ENCODE results near the gene LRCH2. TPM values are rescaled to one million over a fixed set of nuclear protein-coding genes. Genes with fewer than 3 reads are reported as not detected.

The LRCH2 gene
- total RNA-seq, 1 donor from 2014 or later, result 12.5 TPM

DNA sequence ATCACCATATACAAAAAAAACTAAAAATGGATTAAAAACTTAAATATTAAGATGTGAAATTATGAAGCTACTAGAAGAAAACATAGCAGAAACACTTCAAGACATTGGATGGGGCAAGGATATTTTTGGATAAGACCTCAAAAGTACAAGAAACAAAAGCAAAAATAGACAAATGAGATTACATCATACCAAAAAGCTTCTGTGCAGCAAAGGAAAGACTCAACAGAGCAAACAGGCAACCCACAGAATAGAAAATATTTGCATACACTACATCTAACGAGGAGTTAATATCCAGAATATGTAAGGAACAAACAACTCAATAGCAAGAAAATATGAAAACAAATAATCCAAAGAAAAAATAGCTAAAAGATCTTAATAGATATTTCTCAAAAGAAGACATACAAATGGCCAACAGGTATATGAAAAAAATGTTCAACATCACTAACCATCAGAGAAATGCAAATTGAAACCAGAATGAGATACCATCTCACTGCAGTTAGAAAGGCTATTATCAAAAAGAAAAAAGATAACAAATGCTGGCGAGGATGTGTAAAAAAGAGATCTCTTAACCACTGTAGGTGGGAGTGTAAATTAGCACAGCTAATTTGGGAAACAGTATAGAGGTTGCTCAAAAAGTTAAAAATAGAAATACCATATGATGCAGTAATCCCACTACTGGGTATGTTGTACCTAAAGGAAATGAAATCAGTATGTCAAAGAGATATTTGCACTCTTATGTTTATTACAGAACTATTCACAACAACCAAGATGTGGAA, 17.8 kb upstream of the LRCH2 start:
- H3K4me1 Mint-ChIP-seq (ENCODE audit: unreplicated experiment), result peaks cover 14% of the 10 kb centered on the region
- H3K4me3 Mint-ChIP-seq, result no peak overlapping the region
- H3K9me3 Mint-ChIP-seq, result no peaks in the 10 kb centered on the region
- H3K27me3 Mint-ChIP-seq, result no peaks in the 10 kb centered on the region
- DNase-seq (ENCODE audit: extremely low spot score, unreplicated experiment), result no peak
- no peaks in the 10 kb centered on the region for H3K36me3 Mint-ChIP-seq
- no peak overlapping the region for H3K27ac Mint-ChIP-seq
- TF ChIP-seq, protein P1, sequence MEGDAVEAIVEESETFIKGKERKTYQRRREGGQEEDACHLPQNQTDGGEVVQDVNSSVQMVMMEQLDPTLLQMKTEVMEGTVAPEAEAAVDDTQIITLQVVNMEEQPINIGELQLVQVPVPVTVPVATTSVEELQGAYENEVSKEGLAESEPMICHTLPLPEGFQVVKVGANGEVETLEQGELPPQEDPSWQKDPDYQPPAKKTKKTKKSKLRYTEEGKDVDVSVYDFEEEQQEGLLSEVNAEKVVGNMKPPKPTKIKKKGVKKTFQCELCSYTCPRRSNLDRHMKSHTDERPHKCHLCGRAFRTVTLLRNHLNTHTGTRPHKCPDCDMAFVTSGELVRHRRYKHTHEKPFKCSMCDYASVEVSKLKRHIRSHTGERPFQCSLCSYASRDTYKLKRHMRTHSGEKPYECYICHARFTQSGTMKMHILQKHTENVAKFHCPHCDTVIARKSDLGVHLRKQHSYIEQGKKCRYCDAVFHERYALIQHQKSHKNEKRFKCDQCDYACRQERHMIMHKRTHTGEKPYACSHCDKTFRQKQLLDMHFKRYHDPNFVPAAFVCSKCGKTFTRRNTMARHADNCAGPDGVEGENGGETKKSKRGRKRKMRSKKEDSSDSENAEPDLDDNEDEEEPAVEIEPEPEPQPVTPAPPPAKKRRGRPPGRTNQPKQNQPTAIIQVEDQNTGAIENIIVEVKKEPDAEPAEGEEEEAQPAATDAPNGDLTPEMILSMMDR (conservative IDR thresholded peaks at IDR 0.05), result no peak

DNA sequence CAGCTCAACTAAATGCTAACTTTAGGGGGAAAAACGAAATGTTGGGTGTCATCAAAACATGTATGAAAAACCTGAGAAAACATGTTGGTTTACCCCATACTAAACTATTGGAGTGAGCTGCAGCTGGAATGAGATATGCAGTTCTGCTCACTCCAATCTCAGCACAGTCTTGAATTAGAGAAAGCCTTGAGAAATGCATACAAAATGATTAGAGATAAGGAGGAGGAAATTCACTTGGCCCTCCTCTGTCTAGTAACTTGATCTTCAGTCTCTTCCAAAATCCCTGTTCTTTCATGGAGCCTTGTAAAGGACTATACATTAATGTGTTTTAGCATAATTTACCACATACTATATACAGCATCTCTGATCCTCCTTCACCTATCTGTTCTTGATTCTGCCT, 3.2 kb upstream of the LRCH2 start:
- H3K4me1 Mint-ChIP-seq (ENCODE audit: unreplicated experiment), result peaks cover 13% of the 10 kb centered on the region
- no peaks in the 10 kb centered on the region for H3K36me3 Mint-ChIP-seq
- no peaks in the 10 kb centered on the region for H3K9me3 Mint-ChIP-seq
- H3K4me3 Mint-ChIP-seq, result no peak overlapping the region
- no peak overlapping the region for H3K27ac Mint-ChIP-seq
- H3K27me3 Mint-ChIP-seq, result peaks cover 18% of the 10 kb centered on the region
- TF ChIP-seq, protein P1 (conservative IDR thresholded peaks at IDR 0.05), result no peak
- DNase-seq (ENCODE audit: extremely low spot score, unreplicated experiment), result no peak

DNA sequence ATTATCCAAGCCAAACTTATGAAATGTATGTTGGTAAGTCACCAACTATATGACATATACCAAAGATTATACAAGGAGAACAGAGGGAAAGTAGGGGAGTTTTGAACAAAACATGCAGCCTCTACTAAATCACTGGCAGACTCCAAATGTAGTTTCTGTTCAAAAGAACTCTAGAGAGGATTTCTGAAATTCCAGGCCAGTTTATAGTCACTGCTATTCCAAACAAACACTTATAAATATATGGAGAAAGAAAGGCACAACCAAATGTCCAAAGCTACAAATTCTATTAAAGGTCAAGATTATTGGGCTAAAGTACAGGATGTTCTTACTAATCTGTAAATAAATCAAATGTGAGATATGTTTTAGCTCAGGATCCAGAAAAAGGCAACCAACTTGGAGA, 2.7 kb upstream of the LRCH2 start:
- H3K27me3 Mint-ChIP-seq, result peaks cover 22% of the 10 kb centered on the region
- DNase-seq (ENCODE audit: extremely low spot score, unreplicated experiment), result no peak
- no peaks in the 10 kb centered on the region for H3K36me3 Mint-ChIP-seq
- H3K4me1 Mint-ChIP-seq (ENCODE audit: unreplicated experiment), result peaks cover 18% of the 10 kb centered on the region
- no peak overlapping the region for H3K4me3 Mint-ChIP-seq
- no peak overlapping the region for H3K27ac Mint-ChIP-seq
- no peaks in the 10 kb centered on the region for H3K9me3 Mint-ChIP-seq
- TF ChIP-seq, protein P1 (conservative IDR thresholded peaks at IDR 0.05), result no peak

DNA sequence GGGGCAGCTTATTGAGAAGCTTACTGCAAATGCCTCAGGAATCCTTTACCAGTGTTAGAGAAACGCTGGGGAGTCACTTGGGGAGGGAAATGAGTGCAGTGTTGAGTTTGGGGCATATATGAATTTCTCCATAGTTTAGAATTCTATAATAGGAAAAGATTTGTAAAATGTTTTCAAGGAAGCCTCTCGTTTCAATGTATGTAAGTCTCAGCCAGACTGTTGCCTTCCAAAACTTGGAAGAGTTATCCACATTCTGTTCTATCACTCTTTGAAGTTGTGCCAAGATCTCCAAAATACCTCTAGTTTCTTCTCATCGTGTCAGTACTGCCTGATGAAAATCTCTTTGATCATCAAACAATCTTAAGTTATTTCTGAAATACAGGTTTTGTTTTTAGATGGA, 565 bp upstream of the LRCH2 start:
- Mint-ChIP-seq H3K4me1 (ENCODE audit: unreplicated experiment) (peaks cover 33% of the 10 kb centered on the region), H3K4me3 (peak overlapping the region; percentile 89), H3K36me3 (no peaks in the 10 kb centered on the region), H3K27ac (no peak overlapping the region), H3K27me3 (peaks cover 22% of the 10 kb centered on the region), H3K9me3 (no peaks in the 10 kb centered on the region)
- TF ChIP-seq, protein P1 (conservative IDR thresholded peaks at IDR 0.05), result no peak
- DNase-seq (ENCODE audit: extremely low spot score, unreplicated experiment), result no peak

DNA sequence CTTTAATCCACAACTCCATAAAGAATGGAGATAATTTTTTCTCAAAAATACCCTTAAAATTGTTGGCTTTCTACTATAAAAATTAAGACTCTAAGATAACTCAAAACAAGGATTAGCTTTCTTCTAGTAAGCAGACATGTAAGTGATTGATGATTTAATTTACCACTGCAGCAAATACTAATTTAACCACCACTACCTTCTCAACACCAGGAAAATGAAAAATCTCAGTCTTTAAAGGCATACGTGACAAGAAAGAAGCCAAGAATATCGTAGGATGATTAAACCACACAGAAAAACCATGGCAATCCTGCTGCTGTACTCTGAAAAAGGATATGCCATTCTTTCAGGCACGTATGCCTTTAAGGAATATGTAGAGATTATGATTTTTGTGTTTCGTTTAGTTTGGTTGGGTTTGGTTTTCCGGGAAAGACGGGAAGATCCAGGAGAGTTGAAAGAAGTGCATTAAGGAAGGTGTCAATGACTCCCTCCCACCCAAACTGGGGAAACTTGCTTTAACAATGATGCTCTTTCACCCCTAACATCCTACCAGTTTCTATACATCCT, 881 bp downstream of the LRCH2 start:
- peak overlapping the region; percentile 89 for H3K4me3 Mint-ChIP-seq
- no peaks in the 10 kb centered on the region for H3K36me3 Mint-ChIP-seq
- H3K27ac Mint-ChIP-seq, result peak overlapping the region; percentile 17
- H3K27me3 Mint-ChIP-seq, result peaks cover 22% of the 10 kb centered on the region
- TF ChIP-seq, protein P1 (conservative IDR thresholded peaks at IDR 0.05), result no peak
- peaks cover 33% of the 10 kb centered on the region for H3K4me1 Mint-ChIP-seq (ENCODE audit: unreplicated experiment)
- no peak for DNase-seq (ENCODE audit: extremely low spot score, unreplicated experiment)
- H3K9me3 Mint-ChIP-seq, result no peaks in the 10 kb centered on the region

Data from type B pancreatic cell (in vitro differentiated cells).